Endothelial cell of umbilical vein (primary cell): Measurements from ENCODE around the gene SORT1. TPM values are rescaled to one million over a fixed set of nuclear protein-coding genes. Genes with fewer than 3 reads are reported as not detected.

ENCODE experiments used
- BruUV-seq: library from RNA; stranded (reverse); fragments of 400-500 nt; replicated peaks from 2 replicates; lab custom pipeline; 2021; lab: Mats Ljungman, UMichigan
- CTCF ChIA-PET: fragments of 300-600, 350-600 bp; sonication (Branson Sonifier 250); formaldehyde crosslinking; loops from one replicate; lab custom pipeline; 2021; ENCODE audit warnings: antibody characterized with exemption, inconsistent platforms; lab: Charles Lee
- POLR2A ChIA-PET: fragments of 300-600, 350-600 bp; sonication (Branson Sonifier 250); formaldehyde crosslinking; loops from one replicate; lab custom pipeline; 2021; ENCODE audit warnings: antibody characterized with exemption, inconsistent platforms; lab: Charles Lee
- DNase-seq: peaks from one replicate; pipeline ENCODE4 v3.0.0-alpha.2; 2011; ENCODE audit warnings: low read depth, low spot score
- FAIRE-seq: peaks from 2 replicates; lab custom pipeline; 2011; peaks lifted over from hg19 to GRCh38; lab: Jason Lieb, UNC
- H2AFZ ChIP-seq: 2 replicates; pipeline ENCODE4 v1.6.0; 2012; ENCODE audit warnings: low read depth, low read length, control low read depth, inconsistent platforms
- H3K27ac ChIP-seq: 2 replicates; pipeline ENCODE4 v1.5.1; 2011; ENCODE audit warnings: low read depth, mild to moderate bottlenecking, control low read depth, low read length, moderate library complexity; ENCODE audit not compliant: insufficient read depth
- H3K27me3 ChIP-seq, 2 experiments: 2 replicates each; pipeline versions ENCODE4 v1.6.0 to v1.6.1; 2011; ENCODE audit warnings: low read length in 2 of 2, mixed read lengths in 1 of 2; ENCODE audit not compliant: control insufficient read depth in 2 of 2, insufficient read depth in 2 of 2
- H3K36me3 ChIP-seq, 2 experiments: 2 replicates in 1 of 2; 3 replicates in 1 of 2; pipeline ENCODE4 v1.5.1; 2011; ENCODE audit warnings: low read length in 2 of 2, mild to moderate bottlenecking in 1 of 2, moderate library complexity in 1 of 2; ENCODE audit not compliant: control insufficient read depth in 2 of 2, insufficient read depth in 2 of 2; ENCODE audit errors: extremely low read depth in 1 of 2
- H3K4me1 ChIP-seq: 3 replicates; pipeline ENCODE4 v1.5.1; 2011; ENCODE audit warnings: mild to moderate bottlenecking, low read length; ENCODE audit not compliant: control insufficient read depth, insufficient read depth; ENCODE audit errors: extremely low read depth
- H3K4me2 ChIP-seq: 2 replicates; pipeline ENCODE4 v1.6.1; 2011; ENCODE audit warnings: low read length, control low read depth, mixed read lengths; ENCODE audit not compliant: insufficient read depth
- H3K4me3 ChIP-seq, 3 experiments: fragments of 200-600 bp in 1 of 3; sonication (generic), shearing (Covaris generic) in 1 of 3; replicated peaks in 1 of 3; 2 replicates each; pipeline ENCODE4 v1.5.1; 2011 to 2016; ENCODE audit warnings: control low read depth in 3 of 3, low read length in 3 of 3, mild to moderate bottlenecking in 2 of 3, inconsistent platforms in 1 of 3, low read depth in 1 of 3, moderate library complexity in 1 of 3; ENCODE audit not compliant: insufficient read depth in 1 of 3
- H3K79me2 ChIP-seq: 2 replicates; pipeline ENCODE4 v1.6.0; 2012; ENCODE audit warnings: low read length, inconsistent platforms; ENCODE audit not compliant: control insufficient read depth, insufficient read depth
- H3K9ac ChIP-seq: replicated peaks from 2 replicates; pipeline ENCODE3; 2011; ENCODE audit warnings: low read length, control low read depth; ENCODE audit not compliant: insufficient read depth; ENCODE audit errors: extremely low read depth
- H3K9me1 ChIP-seq: replicated peaks from 3 replicates; pipeline ENCODE4 v1.6.0; 2011; ENCODE audit warnings: mild to moderate bottlenecking, low read length; ENCODE audit not compliant: control insufficient read depth, insufficient read depth; ENCODE audit errors: extremely low read depth
- H3K9me3 ChIP-seq: replicated peaks from 2 replicates; pipeline ENCODE4 v1.5.1; 2012; ENCODE audit warnings: low read length, inconsistent platforms; ENCODE audit not compliant: control insufficient read depth, insufficient read depth
- H4K20me1 ChIP-seq: replicated peaks from 2 replicates; pipeline ENCODE3; 2011; ENCODE audit warnings: mild to moderate bottlenecking, low read length; ENCODE audit not compliant: control insufficient read depth, insufficient read depth; ENCODE audit errors: extremely low read depth
- CTCF ChIP-seq, 2 donors: IDR thresholded peaks; 1 replicate in 1 of 2; 2 replicates in 1 of 2; pipeline ENCODE4 v1.5.1; 2011; ENCODE audit warnings: low read length in 2 of 2, mild to moderate bottlenecking in 2 of 2, moderate library complexity in 2 of 2, control low read depth in 1 of 2, inconsistent platforms in 1 of 2, low read depth in 1 of 2; ENCODE audit not compliant: insufficient read depth in 1 of 2; ENCODE audit errors: extremely low read depth in 1 of 2
- EZH2 ChIP-seq: IDR thresholded peaks from 2 replicates; pipeline ENCODE4 v1.6.1; 2012; ENCODE audit warnings: borderline replicate concordance, low read depth, mild to moderate bottlenecking, moderate library complexity, low read length, inconsistent platforms; ENCODE audit not compliant: severe bottlenecking
- FOS ChIP-seq: IDR thresholded peaks from 2 replicates; pipeline ENCODE4 v1.6.1; 2011; ENCODE audit warnings: mild to moderate bottlenecking, low read length, moderate library complexity, borderline replicate concordance; ENCODE audit not compliant: insufficient read depth
- JUN ChIP-seq: IDR thresholded peaks from 2 replicates; pipeline ENCODE4 v1.6.1; 2011; ENCODE audit warnings: borderline replicate concordance, low read depth; ENCODE audit not compliant: insufficient read length, insufficient read depth
- MAX ChIP-seq: IDR thresholded peaks from 2 replicates; pipeline ENCODE4 v1.6.1; 2011; ENCODE audit not compliant: insufficient read depth, insufficient read length
- MYC ChIP-seq: IDR thresholded peaks from one replicate; pipeline ENCODE4 v1.6.1; 2011; ENCODE audit warnings: mild to moderate bottlenecking, low read depth, low read length
- dilution Hi-C: fragments of 300-500 bp; cut with MboI; formaldehyde crosslinking; loops from one replicate; pipeline ENCODE4 v1.15.0; 2019; ENCODE audit warnings: low sequenced_read_pairs; ENCODE audit not compliant: extremely low pct_ligation_motif_present
- intact Hi-C: fragments of 100-400 bp; cut with micrococcal nuclease; formaldehyde crosslinking; loops from one replicate; pipeline ENCODE4 v1.10.0; 2022
- polyA plus RNA-seq, 4 experiments: library from polyadenylated mRNA; depleted of rRNA in 3 of 4; stranded (reverse) in 3 of 4; unstranded in 1 of 4; fragments of >200 nt; gene quantifications; 2 replicates each; pipeline versions ENCODE4 v1.2.1 to v1.2.3, GENCODE V29; 2011 to 2012; ENCODE audit warnings: missing spikeins in 1 of 4
- total RNA-seq: library from RNA; stranded (reverse); gene quantifications from 2 replicates; pipeline ENCODE4 v1.2.3, GENCODE V29; 2021

SORT1 gene
- total and polyA plus RNA-seq, 2 donors (not counting 3 experiments of a cell fraction or from before 2014, with no cell fraction given), result 6.8 to 17.8 TPM

- POLR2A ChIA-PET, result interaction anchor here (0.8 kb wide), 1 partner anchor 115 kb away, joined by 3 read pairs; the partner anchor contains the start of gene SORT1
- Histone ChIP-seq H3K4me2 (peak overlapping the region; percentile 99), H3K9me1 (no peaks in the 10 kb centered on the region), H3K4me3 (peak overlapping the region; percentile 61 to 81 (median 71)), H3K27ac (no peak overlapping the region), H3K9ac (peak overlapping the region; percentile 46), H4K20me1 (no peaks in the 10 kb centered on the region), H3K4me1 (peaks cover 22% of the 10 kb centered on the region), H3K9me3 (no peaks in the 10 kb centered on the region), H3K27me3 (no peaks in the 10 kb centered on the region), H3K36me3 (no peaks in the 10 kb centered on the region), H3K79me2 (peaks cover 16% of the 10 kb centered on the region), H2AFZ (peak overlapping the region; percentile 100)
- TF ChIP-seq JUN, result no peak
- TF ChIP-seq MYC, result no peak
- no peak for TF ChIP-seq EZH2
- no peak for TF ChIP-seq CTCF (IDR thresholded peaks at IDR 0.05; ENCODE audit: extremely low read depth in 1 of 2, insufficient read depth in 1 of 2, low read depth in 1 of 2, low read length in 2 of 2)
- TF ChIP-seq FOS, result no peak
- no peak for TF ChIP-seq MAX
- FAIRE-seq (no peak), DNase-seq (no peak)
- dilution Hi-C loops (no loop called here), intact Hi-C loops (no loop called here)
- BruUV-seq, result no TSS peak
- CTCF ChIA-PET, result interaction anchor here (0.9 to 3.7 kb wide), 9 partner anchors 10 to 251 kb away, joined by 3 to 57 read pairs (median 3); partner anchors contain the start of gene SORT1
These were observed 115.2 kb downstream of the SORT1 start for GRCh38 chr1:109282497-109282951.
